ENCODE results near the gene TOM1. TPM values are rescaled to one million over a fixed set of nuclear protein-coding genes. Genes with fewer than 3 reads are reported as not detected.

Gene TOM1
- total and polyA plus RNA-seq, 2 of the 13 experiments (the other 11 are each of a cell fraction or from before 2014, with no cell fraction given) = 30.8 to 87.3 TPM

GRCh38 chr22:35257321-35258190, 42.1 kb upstream of the TOM1 start, which contains the start of gene HMGXB4 (continued):
- TF ChIP-seq PRDM15 (CRISPR knock-in tag; IDR thresholded peaks at IDR 0.05) = peak; percentile 61; the same call in 1 of the 2 replicates
- peak; percentile 20; the same call in 1 of the 2 replicates for TF ChIP-seq GATA4 (IDR thresholded peaks at IDR 0.05; ENCODE audit: borderline replicate concordance, low read depth)
- no peak for TF ChIP-seq SCMH1 (CRISPR knock-in tag; IDR thresholded peaks at IDR 0.05; ENCODE audit: borderline replicate concordance)
- TF ChIP-seq ZC3H4 (CRISPR knock-in tag; IDR thresholded peaks at IDR 0.05; ENCODE audit: borderline replicate concordance) = no peak
- 0 out of 2 replicates have a peak, but pooled peaks have one; percentile 15 for TF ChIP-seq RFX3 (CRISPR knock-in tag; IDR thresholded peaks at IDR 0.05)
- TF ChIP-seq ZSCAN5A (CRISPR knock-in tag; IDR thresholded peaks at IDR 0.05; ENCODE audit: borderline replicate concordance) = no peak
- TF ChIP-seq BCL3 (CRISPR knock-in tag; IDR thresholded peaks at IDR 0.05) = peak; percentile 96
- TF ChIP-seq TFAP4 (IDR thresholded peaks at IDR 0.05; ENCODE audit: borderline replicate concordance, low read depth) = no peak
- no peak for TF ChIP-seq JDP2 (CRISPR knock-in tag; IDR thresholded peaks at IDR 0.05; ENCODE audit: borderline replicate concordance)
- 0 out of 2 replicates have a peak, but pooled peaks have one; percentile 64 for TF ChIP-seq REL (CRISPR knock-in tag; conservative IDR thresholded peaks at IDR 0.05)
- TF ChIP-seq ZNF724P (CRISPR knock-in tag; IDR thresholded peaks at IDR 0.05; ENCODE audit: borderline replicate concordance) = peak; percentile 80; the same call in 1 of the 2 replicates
- 0 out of 2 replicates have a peak, but pooled peaks have one; percentile 47 for TF ChIP-seq ZFP36L1 (CRISPR knock-in tag; IDR thresholded peaks at IDR 0.05)
- TF ChIP-seq SP5 (CRISPR knock-in tag; IDR thresholded peaks at IDR 0.05; ENCODE audit: borderline replicate concordance, low read depth) = no peak; the same call in 1 of the 2 replicates
- peak; percentile 48 for TF ChIP-seq HNRNPK (IDR thresholded peaks at IDR 0.05; ENCODE audit: low read depth, low read length, poor library complexity, severe bottlenecking)
- no peak; the same call in 1 of the 2 replicates for TF ChIP-seq RXRA (CRISPR knock-in tag; IDR thresholded peaks at IDR 0.05)
- peak; percentile 96 for TF ChIP-seq RBM39 (IDR thresholded peaks at IDR 0.05; ENCODE audit: low read depth, low read length, poor library complexity, severe bottlenecking)
- TF ChIP-seq REPIN1 (CRISPR knock-in tag; IDR thresholded peaks at IDR 0.05; ENCODE audit: borderline replicate concordance, low read depth) = no peak
- TF ChIP-seq CAMTA2 (CRISPR knock-in tag; IDR thresholded peaks at IDR 0.05; ENCODE audit: borderline replicate concordance) = no peak
- TF ChIP-seq ZNF816 (CRISPR knock-in tag; IDR thresholded peaks at IDR 0.05; ENCODE audit: borderline replicate concordance) = peak; percentile 48; the same call in 1 of the 2 replicates
- TF ChIP-seq HCFC1 (IDR thresholded peaks at IDR 0.05; ENCODE audit: low read depth, low read length) = peak; percentile 40; the same call in 1 of the 2 replicates
- TF ChIP-seq ZNF761 (CRISPR knock-in tag; conservative IDR thresholded peaks at IDR 0.05) = no peak; the same call in 1 of the 2 replicates
